HCT116 (cell line): ENCODE results near the gene GARIN5A. TPM values are rescaled to one million over a fixed set of nuclear protein-coding genes. Genes with fewer than 3 reads are reported as not detected.

ENCODE experiments used
- ATAC-seq: fragments of 200-7000 bp; cut with Tn5 transposase; 2 replicates; pipeline ENCODE4 v1.9.1; 2020; ENCODE audit warnings: mild to moderate bottlenecking, moderate library complexity
- BruUV-seq: library from RNA; stranded (reverse); fragments of 400-500 nt; replicated peaks from 2 replicates; lab custom pipeline; 2021; lab: Mats Ljungman, UMichigan
- CTCF ChIA-PET: fragments of 300-600 bp; sonication (Branson Sonifier 250); formaldehyde crosslinking; loops from one replicate; lab custom pipeline; 2021; ENCODE audit warnings: antibody characterized with exemption; lab: Charles Lee
- POLR2A ChIA-PET: fragments of 300-600, 350-600 bp; sonication (Branson Sonifier 250); formaldehyde crosslinking; loops from one replicate; lab custom pipeline; 2021; ENCODE audit warnings: antibody characterized with exemption; lab: Charles Lee
- RAD21 ChIA-PET, 2 experiments: fragments of 300-600 bp; sonication (Branson Sonifier 250); formaldehyde crosslinking; loops; one replicate each; lab custom pipeline; 2023; ENCODE audit warnings: low total read pairs in 2 of 2; ENCODE audit not compliant: uncharacterized antibody in 2 of 2, unreplicated experiment in 2 of 2, low non-redundant PET in 1 of 2; lab: Charles Lee
- DNase-seq: peaks from one replicate; pipeline ENCODE4 v3.0.0-alpha.2; 2010; ENCODE audit warnings: low read depth, low spot score
- H2AFZ ChIP-seq: fragments of 200-600 bp; shearing (Covaris generic), sonication (generic); 2 replicates; pipeline ENCODE4 v1.6.1; 2017; ENCODE audit warnings: low read depth, mixed run types, mixed read lengths, antibody characterized with exemption, low read length; ENCODE audit not compliant: poor library complexity, severe bottlenecking
- H3K27ac ChIP-seq: 2 replicates; pipeline ENCODE4 v1.5.1; 2012; ENCODE audit warnings: low read depth, low read length
- H3K27me3 ChIP-seq: fragments of 200-600 bp; sonication (generic); 2 replicates; pipeline ENCODE4 v1.6.1; 2016; ENCODE audit warnings: mixed run types, low read length, mixed read lengths; ENCODE audit not compliant: insufficient read depth
- H3K36me3 ChIP-seq, 2 experiments: fragments of 200-500 bp in 1 of 2; fragments of 200-600 bp in 1 of 2; sonication (Bioruptor generic) in 1 of 2; sonication (generic) in 1 of 2; 2 replicates each; pipeline versions ENCODE4 v1.5.1 to v1.6.1; 2014 to 2016; ENCODE audit warnings: low read length in 2 of 2, inconsistent platforms in 1 of 2, mixed read lengths in 1 of 2, mixed run types in 1 of 2; ENCODE audit not compliant: insufficient read depth in 2 of 2, control insufficient read depth in 1 of 2
- H3K4me1 ChIP-seq, 2 experiments: fragments of 200-600 bp in 1 of 2; sonication (generic) in 1 of 2; 2 replicates each; pipeline versions ENCODE4 v1.5.1 to v1.6.1; 2012 to 2017; ENCODE audit warnings: low read length in 2 of 2, inconsistent platforms in 1 of 2, mild to moderate bottlenecking in 1 of 2, mixed read lengths in 1 of 2, mixed run types in 1 of 2, moderate library complexity in 1 of 2; ENCODE audit not compliant: insufficient read depth in 2 of 2, control insufficient read depth in 1 of 2
- H3K4me2 ChIP-seq: fragments of 200-600 bp; sonication (generic); 2 replicates; pipeline ENCODE4 v1.6.1; 2017; ENCODE audit warnings: mixed run types, low read length, mixed read lengths
- H3K4me3 ChIP-seq, 2 experiments: fragments of 200-600 bp in 1 of 2; sonication (generic) in 1 of 2; replicated peaks in 1 of 2; 2 replicates each; pipeline ENCODE4 v1.5.1; 2011 to 2016; ENCODE audit warnings: low read length in 2 of 2, control low read depth in 1 of 2, low read depth in 1 of 2, mild to moderate bottlenecking in 1 of 2, mixed read lengths in 1 of 2, mixed run types in 1 of 2
- H3K79me2 ChIP-seq: fragments of 200-600 bp; sonication (generic); 2 replicates; pipeline ENCODE4 v1.6.1; 2017; ENCODE audit warnings: mild to moderate bottlenecking, mixed run types, low read length, moderate library complexity, mixed read lengths; ENCODE audit not compliant: insufficient read depth
- H3K9ac ChIP-seq: fragments of 200-600 bp; sonication (generic); 2 replicates; pipeline ENCODE4 v1.6.1; 2016; ENCODE audit warnings: low read length, mixed read lengths
- H3K9me2 ChIP-seq: fragments of 200-600 bp; sonication (generic), shearing (Covaris generic); 2 replicates; pipeline ENCODE4 v1.6.1; 2017; ENCODE audit warnings: mixed run types, mild to moderate bottlenecking, moderate library complexity; ENCODE audit not compliant: insufficient read depth
- H3K9me3 ChIP-seq, 2 experiments: fragments of 200-500 bp in 1 of 2; fragments of 200-600 bp in 1 of 2; sonication (Bioruptor generic) in 1 of 2; sonication (generic) in 1 of 2; 2 replicates each; pipeline ENCODE4 v1.6.1; 2014 to 2017; ENCODE audit warnings: low read length in 2 of 2, mixed read lengths in 2 of 2, inconsistent platforms in 1 of 2, low read depth in 1 of 2, mild to moderate bottlenecking in 1 of 2, mixed run types in 1 of 2, moderate library complexity in 1 of 2; ENCODE audit not compliant: control insufficient read depth in 1 of 2, insufficient read depth in 1 of 2
- H4K20me1 ChIP-seq: fragments of 200-600 bp; sonication (generic), shearing (Covaris generic); 2 replicates; pipeline ENCODE4 v1.6.1; 2017; ENCODE audit warnings: mixed run types, mild to moderate bottlenecking, moderate library complexity; ENCODE audit not compliant: insufficient read depth
- CEBPB ChIP-seq: IDR thresholded peaks from 2 replicates; pipeline ENCODE4 v1.6.1; 2012; ENCODE audit warnings: low read depth
- ELF1 ChIP-seq: IDR thresholded peaks from 2 replicates; pipeline ENCODE4 v1.6.1; 2012; ENCODE audit warnings: low read depth, borderline replicate concordance
- EZH2 ChIP-seq: fragments of 200-600 bp; sonication (generic); IDR thresholded peaks from 2 replicates; pipeline ENCODE4 v1.6.1; 2017; ENCODE audit warnings: antibody characterized with exemption, mixed run types
- JUND ChIP-seq: IDR thresholded peaks from 2 replicates; pipeline ENCODE4 v1.6.1; 2012
- intact Hi-C: fragments of 100-400 bp; cut with micrococcal nuclease; formaldehyde crosslinking; loops from 2 replicates; pipeline ENCODE4 v1.10.0; 2022
- total RNA-seq: library from RNA; stranded (reverse); gene quantifications from one replicate; pipeline ENCODE4 v1.2.1, GENCODE V29; 2021; ENCODE audit not compliant: unreplicated experiment
- TF ChIP-seq, protein P1 (sequence below): IDR thresholded peaks from 2 replicates; pipeline ENCODE4 v1.6.1; 2012; ENCODE audit warnings: low read depth
- TF ChIP-seq, protein P2 (sequence below), 3 experiments: fragments of 200-600 bp in 1 of 3; sonication (generic) in 1 of 3; IDR thresholded peaks in 2 of 3; conservative IDR thresholded peaks in 1 of 3; 2 replicates each; pipeline ENCODE4 v1.5.1; 2012 to 2017; ENCODE audit warnings: low read depth in 2 of 3, low read length in 2 of 3, antibody characterized with exemption in 1 of 3, borderline replicate concordance in 1 of 3, control low read depth in 1 of 3, mild to moderate bottlenecking in 1 of 3, mixed read lengths in 1 of 3, mixed run types in 1 of 3, moderate library complexity in 1 of 3; ENCODE audit not compliant: insufficient read depth in 1 of 3

Gene GARIN5A
- total RNA-seq, 1 experiment from 2014 or later, result 12.2 TPM

DNA sequence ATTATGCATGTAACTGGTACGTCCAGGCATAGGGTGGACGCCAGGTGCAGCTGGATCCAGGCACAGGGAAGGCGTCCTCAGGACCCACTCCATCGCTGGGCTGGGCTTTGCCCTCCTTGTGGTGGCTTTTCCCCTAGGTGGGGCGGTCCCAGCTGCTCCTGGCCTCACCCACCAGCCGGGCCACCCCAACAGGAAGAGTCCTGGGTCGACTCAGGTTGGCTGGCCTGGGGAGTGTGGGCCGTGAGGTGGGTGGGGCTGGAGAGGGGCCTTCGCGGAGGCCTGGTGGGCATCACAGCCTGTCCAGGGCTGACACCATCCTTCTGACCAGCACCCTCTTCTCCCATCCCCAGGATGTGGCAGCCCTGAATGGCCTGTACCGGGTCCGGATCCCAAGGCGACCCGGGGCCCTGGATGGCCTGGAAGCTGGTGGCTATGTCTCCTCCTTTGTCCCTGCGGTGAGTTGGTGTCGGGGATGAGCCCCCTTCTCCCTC lies 3.2 kb upstream of the GARIN5A start (continued):
- TF ChIP-seq, protein P1, sequence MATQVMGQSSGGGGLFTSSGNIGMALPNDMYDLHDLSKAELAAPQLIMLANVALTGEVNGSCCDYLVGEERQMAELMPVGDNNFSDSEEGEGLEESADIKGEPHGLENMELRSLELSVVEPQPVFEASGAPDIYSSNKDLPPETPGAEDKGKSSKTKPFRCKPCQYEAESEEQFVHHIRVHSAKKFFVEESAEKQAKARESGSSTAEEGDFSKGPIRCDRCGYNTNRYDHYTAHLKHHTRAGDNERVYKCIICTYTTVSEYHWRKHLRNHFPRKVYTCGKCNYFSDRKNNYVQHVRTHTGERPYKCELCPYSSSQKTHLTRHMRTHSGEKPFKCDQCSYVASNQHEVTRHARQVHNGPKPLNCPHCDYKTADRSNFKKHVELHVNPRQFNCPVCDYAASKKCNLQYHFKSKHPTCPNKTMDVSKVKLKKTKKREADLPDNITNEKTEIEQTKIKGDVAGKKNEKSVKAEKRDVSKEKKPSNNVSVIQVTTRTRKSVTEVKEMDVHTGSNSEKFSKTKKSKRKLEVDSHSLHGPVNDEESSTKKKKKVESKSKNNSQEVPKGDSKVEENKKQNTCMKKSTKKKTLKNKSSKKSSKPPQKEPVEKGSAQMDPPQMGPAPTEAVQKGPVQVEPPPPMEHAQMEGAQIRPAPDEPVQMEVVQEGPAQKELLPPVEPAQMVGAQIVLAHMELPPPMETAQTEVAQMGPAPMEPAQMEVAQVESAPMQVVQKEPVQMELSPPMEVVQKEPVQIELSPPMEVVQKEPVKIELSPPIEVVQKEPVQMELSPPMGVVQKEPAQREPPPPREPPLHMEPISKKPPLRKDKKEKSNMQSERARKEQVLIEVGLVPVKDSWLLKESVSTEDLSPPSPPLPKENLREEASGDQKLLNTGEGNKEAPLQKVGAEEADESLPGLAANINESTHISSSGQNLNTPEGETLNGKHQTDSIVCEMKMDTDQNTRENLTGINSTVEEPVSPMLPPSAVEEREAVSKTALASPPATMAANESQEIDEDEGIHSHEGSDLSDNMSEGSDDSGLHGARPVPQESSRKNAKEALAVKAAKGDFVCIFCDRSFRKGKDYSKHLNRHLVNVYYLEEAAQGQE, result no peak
- TF ChIP-seq EZH2, result no peak
- no peak for TF ChIP-seq CEBPB
- TF ChIP-seq ELF1, result no peak
- TF ChIP-seq JUND, result no peak

DNA sequence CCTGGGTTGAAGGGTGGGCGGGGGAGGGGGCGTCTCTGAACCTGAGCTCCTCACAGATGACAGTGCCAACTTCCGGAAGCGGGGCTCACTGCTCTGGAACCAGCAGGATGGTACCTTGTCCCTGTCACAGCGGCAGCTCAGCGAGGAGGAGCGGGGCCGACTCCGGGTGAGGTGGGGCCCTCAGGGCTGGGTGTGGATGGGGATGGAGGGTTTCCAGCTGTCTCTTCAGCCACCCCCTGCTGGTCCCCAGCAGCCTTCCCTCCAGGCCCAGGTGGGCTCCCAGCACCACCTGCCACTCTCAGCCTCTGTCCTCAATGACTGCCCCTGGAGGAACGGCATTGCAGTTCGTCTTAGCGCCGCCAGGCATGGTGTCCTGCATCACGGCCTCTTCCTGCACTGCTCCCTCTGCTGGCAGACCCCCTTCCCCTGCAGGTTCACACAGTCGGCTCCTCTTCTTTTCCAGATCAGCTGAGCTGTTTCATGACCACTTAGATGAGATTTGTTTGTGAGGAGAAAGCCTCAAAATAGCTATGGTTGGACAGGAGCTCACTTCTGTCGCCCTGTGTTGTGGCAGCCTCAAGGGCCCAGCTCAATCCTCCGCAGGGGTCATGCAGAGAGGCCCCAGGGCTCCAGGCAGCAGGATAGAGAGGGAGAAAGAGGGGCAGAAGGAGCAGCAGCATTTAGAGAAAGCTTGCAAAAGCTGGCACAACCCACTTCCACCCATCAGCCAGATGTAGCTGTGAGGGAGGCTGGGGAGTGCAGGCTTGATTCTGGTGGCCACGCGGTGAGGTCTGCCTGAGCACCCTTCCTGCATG lies 2.5 kb upstream of the GARIN5A start:
- peaks cover 38% of the 10 kb centered on the region for H3K79me2 ChIP-seq
- DNase-seq (no peak), ATAC-seq (peak; percentile 43)
- no peak overlapping the region for H3K9ac ChIP-seq
- peaks cover 18 to 36% of the 10 kb centered on the region in 2 experiments; a peak in 3 of 4 replicates for H3K36me3 ChIP-seq
- H3K27ac ChIP-seq, result no peak overlapping the region
- ChIA-PET POLR2A (interaction anchor here (1.2 kb wide), 1 partner anchor 111 kb away, joined by 3 read pairs; no protein-coding TSS in a partner anchor), CTCF (interaction anchor here (1.8 to 2.3 kb wide), 3 partner anchors 13 to 122 kb away, joined by 6 to 13 read pairs (median 10); no protein-coding TSS in a partner anchor), RAD21 (no interaction called here)
- H3K4me1 ChIP-seq, result peaks cover 9 to 21% of the 10 kb centered on the region in 2 experiments; a peak in 3 of 4 replicates
- no peak overlapping the region for H2AFZ ChIP-seq
- H3K9me3 ChIP-seq, result no peaks in the 10 kb centered on the region
- H3K4me3 ChIP-seq, result no peak overlapping the region
- H3K27me3 ChIP-seq, result no peaks in the 10 kb centered on the region
- intact Hi-C loops, result loop anchor here (1.0 kb wide), 1 partner anchor 111 kb away; no protein-coding TSS in a partner anchor
- BruUV-seq, result no TSS peak
- no peak overlapping the region for H3K4me2 ChIP-seq
- H4K20me1 ChIP-seq, result no peaks in the 10 kb centered on the region
- no peak for TF ChIP-seq CEBPB
- TF ChIP-seq, protein P2, sequence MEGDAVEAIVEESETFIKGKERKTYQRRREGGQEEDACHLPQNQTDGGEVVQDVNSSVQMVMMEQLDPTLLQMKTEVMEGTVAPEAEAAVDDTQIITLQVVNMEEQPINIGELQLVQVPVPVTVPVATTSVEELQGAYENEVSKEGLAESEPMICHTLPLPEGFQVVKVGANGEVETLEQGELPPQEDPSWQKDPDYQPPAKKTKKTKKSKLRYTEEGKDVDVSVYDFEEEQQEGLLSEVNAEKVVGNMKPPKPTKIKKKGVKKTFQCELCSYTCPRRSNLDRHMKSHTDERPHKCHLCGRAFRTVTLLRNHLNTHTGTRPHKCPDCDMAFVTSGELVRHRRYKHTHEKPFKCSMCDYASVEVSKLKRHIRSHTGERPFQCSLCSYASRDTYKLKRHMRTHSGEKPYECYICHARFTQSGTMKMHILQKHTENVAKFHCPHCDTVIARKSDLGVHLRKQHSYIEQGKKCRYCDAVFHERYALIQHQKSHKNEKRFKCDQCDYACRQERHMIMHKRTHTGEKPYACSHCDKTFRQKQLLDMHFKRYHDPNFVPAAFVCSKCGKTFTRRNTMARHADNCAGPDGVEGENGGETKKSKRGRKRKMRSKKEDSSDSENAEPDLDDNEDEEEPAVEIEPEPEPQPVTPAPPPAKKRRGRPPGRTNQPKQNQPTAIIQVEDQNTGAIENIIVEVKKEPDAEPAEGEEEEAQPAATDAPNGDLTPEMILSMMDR (IDR thresholded peaks at IDR 0.05 in 2 of 3, conservative IDR thresholded peaks at IDR 0.05 in 1 of 3; ENCODE audit: borderline replicate concordance in 1 of 3, insufficient read depth in 1 of 3, low read depth in 2 of 3, low read length in 2 of 3), result peak; percentile 94
- TF ChIP-seq, all 23 proteins: peak for 1
- no peaks in the 10 kb centered on the region for H3K9me2 ChIP-seq
